OCI-LY1 (cell line): ENCODE data around the gene TNFRSF6B.

Experiments used
- H2AFZ ChIP-seq: fragments of 200-600 bp; sonication (generic), shearing (Covaris generic); 2 replicates; pipeline ENCODE4 v1.6.0; 2014; ENCODE audit warnings: antibody characterized with exemption, mild to moderate bottlenecking, low read length
- H3F3A ChIP-seq: fragments of 200-600 bp; sonication (generic), shearing (Covaris generic); 2 replicates; pipeline ENCODE4 v1.6.0; 2014; ENCODE audit warnings: mild to moderate bottlenecking, antibody characterized with exemption, low read length, moderate library complexity; ENCODE audit not compliant: insufficient read depth
- H3K27ac ChIP-seq: fragments of 200-600 bp; sonication (generic); 2 replicates; pipeline ENCODE4 v1.5.1; 2014; ENCODE audit warnings: low read length, mixed run types, mild to moderate bottlenecking, low read depth; ENCODE audit not compliant: poor library complexity, severe bottlenecking
- H3K27me3 ChIP-seq: fragments of 200-600 bp; sonication (generic); 2 replicates; pipeline ENCODE4 v1.6.0; 2014; ENCODE audit warnings: antibody characterized with exemption, mild to moderate bottlenecking, low read length, moderate library complexity; ENCODE audit not compliant: insufficient read depth
- H3K36me3 ChIP-seq: fragments of 200-600 bp; sonication (generic); 2 replicates; pipeline ENCODE4 v1.6.1; 2014; ENCODE audit warnings: mild to moderate bottlenecking, antibody characterized with exemption, low read length, moderate library complexity, mixed read lengths; ENCODE audit not compliant: insufficient read depth
- H3K4me1 ChIP-seq: fragments of 200-600 bp; sonication (generic); 2 replicates; pipeline ENCODE4 v1.5.1; 2014; ENCODE audit warnings: mild to moderate bottlenecking, low read length, moderate library complexity; ENCODE audit not compliant: insufficient read depth, severe bottlenecking
- H3K4me2 ChIP-seq: fragments of 200-600 bp; sonication (generic), shearing (Covaris generic); 2 replicates; pipeline ENCODE4 v1.6.1; 2014; ENCODE audit warnings: low read length
- H3K4me3 ChIP-seq: fragments of 200-600 bp; sonication (generic); 2 replicates; pipeline ENCODE4 v1.5.1; 2014; ENCODE audit warnings: low read length, low read depth, mild to moderate bottlenecking, mixed read lengths; ENCODE audit not compliant: poor library complexity, severe bottlenecking
- H3K79me2 ChIP-seq: fragments of 200-600 bp; shearing (Covaris generic); 2 replicates; pipeline ENCODE4 v1.6.1; 2016; ENCODE audit warnings: mixed run types, low read length, mixed read lengths; ENCODE audit not compliant: insufficient read depth
- H3K9ac ChIP-seq: fragments of 200-600 bp; sonication (generic), shearing (Covaris generic); 2 replicates; pipeline ENCODE4 v1.6.1; 2014; ENCODE audit warnings: mild to moderate bottlenecking, low read length, mixed read lengths
- H3K9me2 ChIP-seq: fragments of 200-600 bp; sonication (generic), shearing (Covaris generic); 2 replicates; pipeline ENCODE4 v1.6.1; 2014; ENCODE audit warnings: low read depth, mild to moderate bottlenecking, low read length, mixed read lengths
- H3K9me3 ChIP-seq: fragments of 200-600 bp; shearing (Covaris generic); 2 replicates; pipeline ENCODE4 v1.6.1; 2014; ENCODE audit warnings: low read length, mixed read lengths
- H4K20me1 ChIP-seq: fragments of 200-600 bp; sonication (generic), shearing (Covaris generic); 2 replicates; pipeline ENCODE4 v1.6.0; 2016; ENCODE audit warnings: mild to moderate bottlenecking, low read length; ENCODE audit not compliant: insufficient read depth
- EZH2 ChIP-seq: fragments of 200-600 bp; sonication (generic), shearing (Covaris generic); IDR thresholded peaks from 2 replicates; pipeline ENCODE4 v1.8.0; 2017; ENCODE audit warnings: borderline replicate concordance, mixed run types, mild to moderate bottlenecking, antibody characterized with exemption, low read length, moderate library complexity, mixed read lengths
- TF ChIP-seq, protein P1 (sequence below): fragments of 200-600 bp; sonication (generic), shearing (Covaris generic); IDR thresholded peaks from 2 replicates; pipeline ENCODE4 v1.5.1; 2017; ENCODE audit warnings: mild to moderate bottlenecking, antibody characterized with exemption, low read length, moderate library complexity, mixed read lengths

TNFRSF6B gene

DNA sequence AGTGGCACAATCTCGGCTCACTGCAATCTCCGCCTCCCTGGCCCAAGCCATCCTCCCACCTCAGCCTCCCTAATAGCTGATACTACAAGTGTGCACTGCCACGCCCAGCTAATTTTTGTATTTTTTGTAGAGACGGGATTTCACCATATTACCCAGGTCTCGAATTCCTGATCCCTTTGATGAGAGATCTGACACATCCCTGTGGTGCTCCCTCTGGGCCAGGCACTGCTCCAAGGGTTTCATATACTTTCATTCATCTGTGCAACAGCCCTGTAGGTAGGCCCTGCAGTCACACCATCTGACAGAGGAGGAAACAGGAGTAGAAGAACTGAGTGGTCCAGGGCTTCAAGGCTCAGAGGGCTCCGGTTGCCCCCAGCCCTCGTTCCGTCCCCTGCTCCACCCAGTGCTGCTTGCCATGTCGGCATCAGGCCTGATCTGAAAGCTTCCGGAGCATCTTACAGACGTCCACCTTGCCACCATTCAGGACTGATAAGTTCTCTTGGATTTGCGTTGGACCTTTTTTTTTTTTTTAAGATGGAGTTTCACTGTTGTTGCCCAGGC lies 14.7 kb downstream of the TNFRSF6B start:
- no peaks in the 10 kb centered on the region for H3F3A ChIP-seq
- H3K9ac ChIP-seq, result no peak overlapping the region
- H2AFZ ChIP-seq, result no peak overlapping the region
- H3K79me2 ChIP-seq, result peaks cover 7% of the 10 kb centered on the region
- H3K9me3 ChIP-seq, result peaks cover 17% of the 10 kb centered on the region
- peaks cover 20% of the 10 kb centered on the region for H3K4me1 ChIP-seq
- no peak for TF ChIP-seq EZH2
- TF ChIP-seq, protein P1, sequence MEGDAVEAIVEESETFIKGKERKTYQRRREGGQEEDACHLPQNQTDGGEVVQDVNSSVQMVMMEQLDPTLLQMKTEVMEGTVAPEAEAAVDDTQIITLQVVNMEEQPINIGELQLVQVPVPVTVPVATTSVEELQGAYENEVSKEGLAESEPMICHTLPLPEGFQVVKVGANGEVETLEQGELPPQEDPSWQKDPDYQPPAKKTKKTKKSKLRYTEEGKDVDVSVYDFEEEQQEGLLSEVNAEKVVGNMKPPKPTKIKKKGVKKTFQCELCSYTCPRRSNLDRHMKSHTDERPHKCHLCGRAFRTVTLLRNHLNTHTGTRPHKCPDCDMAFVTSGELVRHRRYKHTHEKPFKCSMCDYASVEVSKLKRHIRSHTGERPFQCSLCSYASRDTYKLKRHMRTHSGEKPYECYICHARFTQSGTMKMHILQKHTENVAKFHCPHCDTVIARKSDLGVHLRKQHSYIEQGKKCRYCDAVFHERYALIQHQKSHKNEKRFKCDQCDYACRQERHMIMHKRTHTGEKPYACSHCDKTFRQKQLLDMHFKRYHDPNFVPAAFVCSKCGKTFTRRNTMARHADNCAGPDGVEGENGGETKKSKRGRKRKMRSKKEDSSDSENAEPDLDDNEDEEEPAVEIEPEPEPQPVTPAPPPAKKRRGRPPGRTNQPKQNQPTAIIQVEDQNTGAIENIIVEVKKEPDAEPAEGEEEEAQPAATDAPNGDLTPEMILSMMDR, result no peak
- no peak overlapping the region for H3K4me2 ChIP-seq
- H3K27ac ChIP-seq, result no peak overlapping the region
- H4K20me1 ChIP-seq, result no peaks in the 10 kb centered on the region
- H3K9me2 ChIP-seq, result no peaks in the 10 kb centered on the region
- no peak overlapping the region for H3K4me3 ChIP-seq
- H3K27me3 ChIP-seq, result no peaks in the 10 kb centered on the region
- peaks cover 71% of the 10 kb centered on the region for H3K36me3 ChIP-seq

DNA sequence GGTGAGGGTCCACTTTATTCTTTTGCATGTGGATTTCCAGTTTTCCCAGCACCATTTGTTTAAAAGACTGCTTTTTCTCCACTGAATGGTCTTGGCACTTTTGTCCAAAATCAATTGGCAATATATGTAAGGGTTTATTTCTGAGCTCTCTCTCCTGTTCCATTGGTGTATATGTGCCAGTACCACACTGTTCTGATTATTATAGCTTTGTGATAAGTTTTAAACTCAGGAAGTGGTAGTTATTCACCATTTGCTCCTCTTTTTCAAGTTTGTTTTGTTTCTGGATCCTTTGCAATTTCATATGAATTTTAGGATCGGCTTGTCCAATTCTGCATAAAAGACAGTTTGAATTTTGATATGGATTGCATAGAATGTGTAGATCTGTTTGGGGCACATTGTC lies 15.7 kb downstream of the TNFRSF6B start:
- H3K9ac ChIP-seq, result no peak overlapping the region
- H3K9me3 ChIP-seq, result peaks cover 17% of the 10 kb centered on the region
- H4K20me1 ChIP-seq, result no peaks in the 10 kb centered on the region
- no peak overlapping the region for H3K4me3 ChIP-seq
- no peak overlapping the region for H3K4me2 ChIP-seq
- no peaks in the 10 kb centered on the region for H3F3A ChIP-seq
- H3K9me2 ChIP-seq, result no peaks in the 10 kb centered on the region
- H3K79me2 ChIP-seq, result peaks cover 8% of the 10 kb centered on the region
- no peak for TF ChIP-seq EZH2
- TF ChIP-seq, protein P1, result no peak
- H3K4me1 ChIP-seq, result peaks cover 11% of the 10 kb centered on the region
- no peak overlapping the region for H3K27ac ChIP-seq
- no peaks in the 10 kb centered on the region for H3K27me3 ChIP-seq
- peaks cover 76% of the 10 kb centered on the region for H3K36me3 ChIP-seq
- H2AFZ ChIP-seq, result no peak overlapping the region

DNA sequence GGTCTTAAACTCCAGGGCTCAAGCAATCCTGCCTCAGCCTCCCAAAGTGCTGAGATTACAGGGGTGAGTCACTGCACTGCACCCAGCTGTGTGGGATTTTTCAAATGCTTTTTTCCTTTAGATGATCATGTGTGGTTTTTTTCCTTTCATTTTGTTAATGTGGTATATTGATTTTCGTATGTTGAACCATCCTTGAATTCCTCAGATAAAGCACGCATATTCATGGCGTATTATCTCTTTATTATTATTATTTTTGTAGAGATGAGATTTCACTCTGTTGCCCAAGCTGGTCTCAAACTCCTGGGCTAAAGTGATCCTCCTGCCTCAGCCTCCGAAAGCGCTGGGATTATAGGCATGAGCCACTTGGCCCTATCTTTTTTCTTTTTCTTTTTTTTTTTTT lies 18.4 kb downstream of the TNFRSF6B start:
- Histone ChIP-seq H3K79me2 (peaks cover 13% of the 10 kb centered on the region; the same call in 1 of the 2 replicates), H3K36me3 (peaks cover 96% of the 10 kb centered on the region)

More for the DNA sequence above, 18.4 kb downstream of the TNFRSF6B start:
- Histone ChIP-seq H2AFZ (no peak overlapping the region), H4K20me1 (no peaks in the 10 kb centered on the region), H3K9me2 (no peaks in the 10 kb centered on the region), H3K9ac (no peak overlapping the region), H3K27ac (no peak overlapping the region), H3F3A (no peaks in the 10 kb centered on the region), H3K4me3 (no peak overlapping the region), H3K4me2 (no peak overlapping the region), H3K4me1 (no peaks in the 10 kb centered on the region), H3K9me3 (peaks cover 24% of the 10 kb centered on the region), H3K27me3 (no peaks in the 10 kb centered on the region)
- TF ChIP-seq, protein P1, result no peak
- no peak for TF ChIP-seq EZH2
